Stomach (tissue), 9 donors: Measurements from ENCODE around the gene ADCY5. TPM values are rescaled to one million over a fixed set of nuclear protein-coding genes. Genes with fewer than 3 reads are reported as not detected.

Experiments
- DNase-seq, 2 donors: peaks; one replicate each; pipeline versions ENCODE4 v3.0.0 to v3.0.0-alpha.2; 2013 to 2019
- H3K27ac ChIP-seq, 5 donors: fragments of 200-600 bp in 4 of 5; sonication (generic) in 4 of 5; one replicate each; pipeline ENCODE4 v1.5.1; 2013 to 2019; ENCODE audit warnings: mild to moderate bottlenecking in 1 of 5, moderate library complexity in 1 of 5
- H3K27me3 ChIP-seq, 3 donors: fragments of 200-600 bp; sonication (generic); one replicate each; pipeline ENCODE4 v1.5.1; 2017 to 2019; ENCODE audit warnings: mixed run types in 1 of 3
- H3K36me3 ChIP-seq, 4 donors: fragments of 200-600 bp; sonication (generic); 1 replicate in 3 of 4; 2 replicates in 1 of 4; pipeline ENCODE4 v1.5.1; 2016 to 2019
- H3K4me1 ChIP-seq, 4 donors: fragments of 200-600 bp; sonication (generic); one replicate each; pipeline ENCODE4 v1.5.1; 2016 to 2019
- H3K4me3 ChIP-seq, 4 donors: fragments of 200-600 bp; sonication (generic) in 3 of 4; one replicate each; pipeline ENCODE4 v1.5.1; 2016 to 2019; ENCODE audit warnings: mild to moderate bottlenecking in 1 of 4
- H3K9me3 ChIP-seq, 4 donors: fragments of 200-600 bp; sonication (generic); one replicate each; pipeline ENCODE4 v1.5.1; 2016 to 2019
- CTCF ChIP-seq, 7 experiments: fragments of 450-650 bp in 4 of 7; fragments of 200-600 bp in 3 of 7; sonication (generic) in 3 of 7; IDR thresholded peaks; one replicate each; pipeline ENCODE4 v1.5.1; 2016 to 2019; ENCODE audit warnings: antibody characterized with exemption in 7 of 7, control low read depth in 2 of 7, mild to moderate bottlenecking in 1 of 7
- EP300 ChIP-seq: sonication (generic); formaldehyde crosslinking; IDR thresholded peaks from one replicate; pipeline ENCODE4 v1.6.1; 2017; ENCODE audit warnings: antibody characterized with exemption
- POLR2A ChIP-seq, 4 donors: fragments of 450-650 bp; IDR thresholded peaks; one replicate each; pipeline ENCODE4 v1.6.1; 2016; ENCODE audit warnings: antibody characterized with exemption in 4 of 4, control low read depth in 2 of 4, mild to moderate bottlenecking in 1 of 4, moderate library complexity in 1 of 4
- POLR2AphosphoS5 ChIP-seq, 3 donors: sonication (generic); formaldehyde crosslinking; IDR thresholded peaks; one replicate each; pipeline ENCODE4 v1.6.1; 2016; ENCODE audit warnings: antibody characterized with exemption in 3 of 3
- WGBS, 5 donors: extraction: QIAGEN DNeasy Blood & Tissue Kit in 3 of 5; methylation state at CpG; one replicate each; pipeline versions ENCODE4 v1.1.5 to v1.1.7; 2013 to 2018; 5-methylcytosine and 5-hydroxymethylcytosine counted together
- intact Hi-C: fragments of 100-400 bp; cut with DNase I; formaldehyde crosslinking; loops from one replicate; pipeline ENCODE4 v1.15.1; 2023; ENCODE audit warnings: low total_unique reads
- polyA plus RNA-seq, 3 donors: library from polyadenylated mRNA; stranded (reverse); fragments of 200-250 nt; gene quantifications; one replicate each; pipeline ENCODE4 v1.2.3, GENCODE V29; 2013
- total RNA-seq, 5 donors: library from RNA; depleted of rRNA; stranded (reverse); fragments of >200 nt; gene quantifications; one replicate each; pipeline versions ENCODE4 v1.1.0 to v1.2.3, GENCODE V29; 2014 to 2016
- donor health status: healthy with polysubstance abuse.
- donor health status: Bipolar disorder and iron deficiency.
- donor health status: healthy.

ADCY5 gene
- total and polyA plus RNA-seq, 8 donors: 1.8 to 79.9 (median 16.3) TPM

DNA sequence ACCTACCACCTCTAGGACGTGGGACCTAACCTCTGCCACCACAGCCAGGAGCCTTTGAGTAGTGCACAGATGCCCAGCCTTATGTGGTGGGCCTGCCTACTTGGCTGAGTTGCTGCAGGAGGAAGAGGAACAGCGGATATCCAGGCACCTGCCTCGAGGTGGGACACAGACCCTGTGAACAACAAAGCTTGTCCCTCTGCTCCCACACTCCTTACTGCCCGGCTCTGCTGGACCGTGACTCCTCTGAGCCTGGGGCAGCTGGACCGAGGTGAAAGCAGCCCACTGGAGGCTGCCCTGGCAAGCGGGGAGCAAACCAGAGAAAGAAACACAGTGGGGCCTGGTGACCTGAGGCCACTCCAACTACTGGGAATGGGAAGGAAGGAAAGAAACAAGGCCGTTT, 149.3 kb downstream of the ADCY5 start:
- 68 to 82% (median 77%) methylated on average over 5 to 8 of the region's 8 CpGs for WGBS, 5 donors
- no peak for DNase-seq
- no peaks in the 10 kb centered on the region for H3K27me3 ChIP-seq

GRCh38 chr3:123298903-123299302, 150.0 kb downstream of the ADCY5 start:
- H3K27me3 ChIP-seq: no peaks in the 10 kb centered on the region
- no peak overlapping the region for H3K4me3 ChIP-seq
- peaks cover 0 to 91% (median 50%) of the 10 kb centered on the region in 4 donors for H3K36me3 ChIP-seq
- WGBS, 5 donors: 63 to 69% (median 66%) methylated on average over 5 of the region's 5 CpGs
- intact Hi-C loops: no loop called here
- no peaks in the 10 kb centered on the region for H3K9me3 ChIP-seq
- H3K4me1 ChIP-seq: no peaks in the 10 kb centered on the region
- no peak overlapping the region for H3K27ac ChIP-seq
- no peak for DNase-seq
- TF ChIP-seq POLR2A (IDR thresholded peaks at IDR 0.05): no peak
- TF ChIP-seq POLR2AphosphoS5 (IDR thresholded peaks at IDR 0.05): no peak
- no peak for TF ChIP-seq CTCF (IDR thresholded peaks at IDR 0.05)
- TF ChIP-seq EP300: no peak

More for the DNA sequence above, 149.3 kb downstream of the ADCY5 start:
- no peak for TF ChIP-seq POLR2AphosphoS5 (IDR thresholded peaks at IDR 0.05)
- no peak for TF ChIP-seq EP300
- TF ChIP-seq POLR2A (IDR thresholded peaks at IDR 0.05): no peak
- TF ChIP-seq CTCF (IDR thresholded peaks at IDR 0.05): no peak
- Histone ChIP-seq H3K4me3 (no peak overlapping the region), H3K9me3 (no peaks in the 10 kb centered on the region), H3K4me1 (no peaks in the 10 kb centered on the region), H3K27ac (no peak overlapping the region), H3K36me3 (peaks cover 0 to 90% (median 50%) of the 10 kb centered on the region in 4 donors)
- intact Hi-C loops: no loop called here

DNA sequence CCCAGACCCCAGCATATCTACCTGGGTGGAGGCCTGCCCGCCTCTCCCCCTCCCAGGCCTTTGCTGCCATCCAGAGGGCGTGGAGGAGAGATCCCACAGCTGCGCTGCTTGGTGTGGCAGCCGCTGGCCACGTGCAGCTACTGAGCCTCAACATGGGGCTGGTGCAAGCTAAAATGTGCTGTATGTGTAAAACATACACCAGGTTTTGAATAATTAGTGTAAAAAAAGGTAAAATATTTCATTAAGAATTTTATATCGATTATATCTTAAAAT, 151.3 kb downstream of the ADCY5 start:
- WGBS, 5 donors: 68 to 83% (median 77%) methylated on average over 6 of the region's 6 CpGs
- Histone ChIP-seq H3K36me3 (peaks cover 0 to 87% (median 43%) of the 10 kb centered on the region in 4 donors), H3K27ac (no peak overlapping the region), H3K4me3 (no peak overlapping the region), H3K9me3 (no peaks in the 10 kb centered on the region), H3K4me1 (no peaks in the 10 kb centered on the region), H3K27me3 (peaks cover 0 to 4% (median 0%) of the 10 kb centered on the region in 3 donors)
- intact Hi-C loops: no loop called here
- TF ChIP-seq EP300 (no peak), CTCF (IDR thresholded peaks at IDR 0.05) (no peak), POLR2A (IDR thresholded peaks at IDR 0.05) (no peak), POLR2AphosphoS5 (IDR thresholded peaks at IDR 0.05) (no peak)
- DNase-seq: no peak

GRCh38 chr3:123296836-123297626, 151.9 kb downstream of the ADCY5 start:
- intact Hi-C loops: no loop called here
- Histone ChIP-seq H3K4me1 (no peaks in the 10 kb centered on the region), H3K27ac (no peak overlapping the region), H3K36me3 (peaks cover 0 to 85% (median 40%) of the 10 kb centered on the region in 4 donors), H3K27me3 (peaks cover 0 to 9% (median 0%) of the 10 kb centered on the region in 3 donors), H3K4me3 (no peak overlapping the region), H3K9me3 (no peaks in the 10 kb centered on the region)
- DNase-seq: no peak
- TF ChIP-seq POLR2AphosphoS5 (IDR thresholded peaks at IDR 0.05): no peak
- TF ChIP-seq CTCF (IDR thresholded peaks at IDR 0.05): no peak
- no peak for TF ChIP-seq EP300
- no peak for TF ChIP-seq POLR2A (IDR thresholded peaks at IDR 0.05)
- 72 to 86% (median 80%) methylated on average over 13 of the region's 13 CpGs for WGBS, 5 donors
